Activated CD8-positive, alpha-beta memory T cell treated with anti-CD3 and anti-CD28 coated beads, Interleukin-2, amount 10 ng/mL, durations not matched to agents 7 days and 5 days (primary cell): Measurements from ENCODE around the gene ZCCHC18. TPM values are rescaled to one million over a fixed set of nuclear protein-coding genes. Genes with fewer than 3 reads are reported as not detected.
"Not testable (repeated sequence)": the region's sequence is repeated elsewhere in the genome, so short reads cannot be mapped to it uniquely, and the experiment has no call there.

Source experiments
- ATAC-seq: fragments of 150-1000 bp; cut with Tn5 transposase; one replicate; pipeline ENCODE4 v1.10.0; 2021; ENCODE audit warnings: moderate library complexity
- CTCF ChIA-PET: fragments of 350-600 bp; sonication (Branson Sonifier 250); formaldehyde crosslinking; loops from one replicate; lab custom pipeline; 2021; ENCODE audit warnings: antibody characterized with exemption; lab: Charles Lee
- DNase-seq: peaks from one replicate; pipeline ENCODE4 v3.0.0-alpha.2; 2020
- H3K27ac Mint-ChIP-seq: one replicate; pipeline ENCODE4 v1.8.0; 2021; ENCODE audit warnings: mild to moderate bottlenecking, mixed read lengths
- H3K27me3 Mint-ChIP-seq: one replicate; pipeline ENCODE4 v1.8.0; 2021; ENCODE audit warnings: mixed read lengths
- H3K36me3 Mint-ChIP-seq: one replicate; pipeline ENCODE4 v1.8.0; 2021; ENCODE audit warnings: mild to moderate bottlenecking, mixed read lengths
- H3K4me1 Mint-ChIP-seq: one replicate; pipeline ENCODE4 v1.8.0; 2021; ENCODE audit warnings: mixed read lengths
- H3K4me3 Mint-ChIP-seq: one replicate; pipeline ENCODE4 v1.8.0; 2021; ENCODE audit warnings: mild to moderate bottlenecking, moderate library complexity, mixed read lengths
- H3K9me3 Mint-ChIP-seq: one replicate; pipeline ENCODE4 v1.8.0; 2022; ENCODE audit warnings: low read depth, mixed read lengths
- total RNA-seq, 2 experiments: library from RNA; stranded (reverse); gene quantifications; one replicate each; pipeline ENCODE4 v1.2.3, GENCODE V29; 2021

ZCCHC18 gene
- total RNA-seq, 2 experiments from 2014 or later = 3.3 to 3.9 TPM

DNA sequence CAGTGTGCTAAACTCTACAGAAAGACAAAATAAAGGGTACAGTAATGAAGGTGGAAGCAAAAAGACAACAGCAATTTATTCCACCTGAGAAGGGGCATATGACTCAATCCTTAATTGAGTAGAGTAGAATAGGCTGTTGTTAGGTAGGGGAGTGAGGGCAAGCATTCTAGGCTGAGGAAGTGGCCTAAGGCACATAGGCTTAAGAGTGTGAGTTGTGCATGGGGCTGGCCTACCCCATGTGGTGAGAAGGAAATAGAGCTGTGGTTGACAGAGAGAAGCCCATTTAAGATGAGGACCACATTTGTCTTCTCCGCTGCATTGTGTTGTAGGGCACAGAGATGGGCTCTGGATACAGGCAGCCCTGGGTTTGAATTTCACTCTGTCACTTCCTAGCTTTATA, 3.4 kb upstream of the ZCCHC18 start:
- peak overlapping the region; percentile 89 for H3K27ac Mint-ChIP-seq
- CTCF ChIA-PET = interaction anchor here (0.7 to 1.6 kb wide), 2 partner anchors 14 to 17 kb away, joined by 3 to 5 read pairs; no protein-coding TSS in a partner anchor
- no peaks in the 10 kb centered on the region for H3K9me3 Mint-ChIP-seq
- H3K27me3 Mint-ChIP-seq = no peaks in the 10 kb centered on the region
- H3K4me1 Mint-ChIP-seq = peaks cover 42% of the 10 kb centered on the region
- H3K4me3 Mint-ChIP-seq = peak overlapping the region; percentile 40
- no peaks in the 10 kb centered on the region for H3K36me3 Mint-ChIP-seq
- peak; percentile 62 for DNase-seq
- peak; percentile 31 for ATAC-seq

DNA sequence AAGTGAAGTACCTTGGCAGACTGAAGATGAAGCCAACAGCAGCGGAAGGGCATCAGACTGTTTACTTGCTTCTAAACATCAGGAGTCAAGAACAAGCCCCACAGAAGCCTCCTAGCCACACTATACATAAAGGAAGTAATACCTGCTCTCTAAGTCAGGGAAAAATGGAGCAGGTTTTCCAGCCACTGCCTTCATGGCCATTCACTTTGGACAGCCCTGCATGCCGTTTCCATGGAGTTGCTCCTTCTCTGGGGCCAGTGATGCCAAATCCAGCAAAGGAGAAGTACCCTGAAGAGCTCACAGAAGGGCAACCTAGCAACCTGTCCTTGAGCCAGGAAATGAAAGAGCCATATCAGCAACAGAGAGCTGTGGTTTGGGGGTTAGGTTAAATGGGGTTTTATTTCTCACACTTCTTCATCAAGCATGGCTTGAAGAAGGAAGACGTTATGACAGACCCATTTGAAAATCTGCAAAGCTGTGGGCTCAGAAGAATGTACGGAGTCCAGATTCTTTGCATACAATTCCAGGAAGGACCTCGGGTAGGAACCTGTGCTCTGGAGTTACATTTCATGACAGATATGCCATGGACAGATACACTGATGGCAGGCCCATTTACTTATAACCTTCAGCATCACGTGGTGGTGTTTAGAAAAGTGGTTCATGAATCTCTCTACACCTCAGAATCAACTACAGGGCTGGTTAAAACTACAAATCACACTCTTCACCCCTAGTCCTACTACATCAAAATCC, 1.7 kb upstream of the ZCCHC18 start:
- not testable (repeated sequence) for H3K27me3 Mint-ChIP-seq, H3K9me3 Mint-ChIP-seq, H3K36me3 Mint-ChIP-seq
- ATAC-seq (peak; percentile 43), DNase-seq (peak; percentile 41)
- H3K27ac Mint-ChIP-seq = peak overlapping the region; percentile 89
- H3K4me3 Mint-ChIP-seq = peak overlapping the region; percentile 78
- peaks cover 42% of the 10 kb centered on the region for H3K4me1 Mint-ChIP-seq
- CTCF ChIA-PET = interaction anchor here (1.3 to 3.4 kb wide), 2 partner anchors 46 to 55 kb away, joined by 3 to 12 read pairs; partner anchors contain the start of gene SLC25A53

DNA sequence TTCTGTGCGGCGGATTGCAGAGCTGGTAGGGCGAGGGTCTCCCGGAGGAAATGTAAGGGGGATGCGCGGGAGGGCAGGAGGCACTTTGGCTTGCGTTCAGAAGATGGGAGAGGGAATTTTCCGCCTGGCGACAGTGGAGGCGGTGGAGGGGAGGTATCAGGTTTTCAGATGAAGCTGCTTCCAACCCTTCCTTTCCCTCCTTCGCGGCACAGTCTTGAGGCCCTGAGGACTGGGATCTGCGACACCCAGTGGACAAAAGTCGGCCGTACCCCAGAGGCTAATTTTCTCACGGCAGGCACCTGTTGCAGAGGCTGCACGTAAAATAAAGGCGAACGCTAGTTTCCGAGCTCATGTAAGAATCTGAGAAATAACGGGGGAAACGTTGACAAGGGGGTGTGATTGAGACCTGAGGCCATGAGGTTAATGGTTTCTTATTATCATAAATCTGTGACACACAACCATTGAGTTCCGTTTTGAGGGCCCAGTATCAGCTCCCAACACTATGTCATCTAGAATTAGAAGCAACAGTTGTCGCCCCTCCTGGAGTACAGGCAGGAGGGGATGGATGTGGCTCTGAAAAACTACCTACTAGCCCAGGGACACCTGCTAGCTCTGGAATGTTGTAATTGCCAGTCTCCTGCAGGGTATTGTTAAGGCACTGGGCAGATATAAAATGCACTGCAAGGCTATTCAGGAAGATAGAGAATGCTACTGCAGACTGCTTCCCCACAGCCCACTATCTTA, 1.1 kb downstream of the ZCCHC18 start:
- no peaks in the 10 kb centered on the region for H3K9me3 Mint-ChIP-seq
- CTCF ChIA-PET = interaction anchor here (0.9 to 3.4 kb wide), 9 partner anchors 10 to 195 kb away, joined by 3 to 25 read pairs (median 8); partner anchors contain the start of genes FAM199X and SLC25A53
- ATAC-seq (peak; percentile 57), DNase-seq (peak; percentile 74)
- peak overlapping the region; percentile 78 for H3K4me3 Mint-ChIP-seq
- H3K27ac Mint-ChIP-seq = peak overlapping the region; percentile 89
- H3K36me3 Mint-ChIP-seq = no peaks in the 10 kb centered on the region
- H3K4me1 Mint-ChIP-seq = peaks cover 47% of the 10 kb centered on the region
- H3K27me3 Mint-ChIP-seq = no peaks in the 10 kb centered on the region

DNA sequence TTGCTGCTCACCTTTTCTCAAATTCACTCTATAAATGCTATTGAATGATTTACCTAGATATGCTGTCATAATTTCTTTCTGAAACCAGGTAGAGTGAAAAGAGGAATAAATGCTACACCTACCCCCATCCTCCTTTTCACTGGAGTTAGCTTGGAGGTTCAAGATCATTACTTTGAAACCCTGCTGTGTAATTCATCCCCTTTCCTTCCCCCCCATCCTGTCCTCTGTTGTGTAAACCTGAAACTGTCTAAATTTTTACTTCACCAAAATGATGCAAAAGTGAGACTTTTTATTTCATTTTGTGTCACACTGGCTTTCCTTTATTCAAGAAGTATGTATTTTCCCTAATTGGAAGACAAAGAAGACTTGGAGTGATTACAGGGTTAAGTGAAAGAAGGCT, 5.4 kb downstream of the ZCCHC18 start:
- Mint-ChIP-seq H3K4me1 (peaks cover 31% of the 10 kb centered on the region), H3K27me3 (no peaks in the 10 kb centered on the region), H3K27ac (no peak overlapping the region), H3K4me3 (no peak overlapping the region), H3K9me3 (no peaks in the 10 kb centered on the region), H3K36me3 (no peaks in the 10 kb centered on the region)
- CTCF ChIA-PET = no interaction called here
- DNase-seq (no peak), ATAC-seq (no peak)

DNA sequence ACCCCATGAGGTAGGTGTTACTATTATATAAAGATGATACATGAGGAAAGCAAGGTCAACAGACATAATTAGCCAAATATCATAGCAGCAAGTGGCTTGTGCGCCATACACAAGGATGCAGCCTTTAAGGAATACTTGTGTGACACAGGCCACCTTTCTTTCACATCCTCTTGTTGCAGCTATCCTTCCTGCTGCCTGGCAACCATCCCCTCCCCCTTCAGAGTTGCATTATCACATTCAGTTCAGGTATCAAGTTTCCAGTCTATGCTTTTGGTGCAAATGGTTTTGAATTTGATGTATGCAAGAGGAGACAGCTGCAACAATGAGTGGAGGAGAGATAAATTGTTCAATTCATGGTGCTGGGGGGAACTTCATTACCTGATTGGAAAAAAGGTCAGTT, 6.4 kb downstream of the ZCCHC18 start:
- Mint-ChIP-seq H3K36me3 (no peaks in the 10 kb centered on the region), H3K4me1 (peaks cover 34% of the 10 kb centered on the region), H3K27me3 (no peaks in the 10 kb centered on the region), H3K27ac (no peak overlapping the region), H3K4me3 (no peak overlapping the region), H3K9me3 (no peaks in the 10 kb centered on the region)
- no peak for DNase-seq
- CTCF ChIA-PET = no interaction called here
- ATAC-seq = no peak

DNA sequence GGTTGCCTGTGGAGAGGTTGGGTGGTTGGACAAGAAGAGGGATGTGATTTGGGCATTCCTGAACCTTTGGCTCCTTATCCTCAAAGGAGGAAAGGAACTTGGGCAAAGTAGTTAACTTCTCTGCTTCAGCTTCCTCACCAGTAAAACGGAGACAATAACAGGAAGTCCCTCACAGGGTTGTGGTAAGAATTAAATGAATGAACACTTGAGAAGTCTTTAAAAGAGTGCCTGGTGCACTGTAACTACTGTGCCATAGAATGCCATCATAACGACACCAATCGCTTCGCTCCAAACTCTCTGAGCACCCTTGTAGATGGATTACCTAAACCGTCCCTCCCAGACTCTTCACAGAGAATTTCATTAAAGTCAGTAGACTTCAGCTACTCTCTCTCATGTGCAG, 10.5 kb downstream of the ZCCHC18 start:
- Mint-ChIP-seq H3K27me3 (no peaks in the 10 kb centered on the region), H3K9me3 (no peaks in the 10 kb centered on the region), H3K4me1 (peaks cover 32% of the 10 kb centered on the region), H3K27ac (peak overlapping the region; percentile 80), H3K4me3 (peak overlapping the region; percentile 25), H3K36me3 (no peaks in the 10 kb centered on the region)
- DNase-seq (no peak), ATAC-seq (peak; percentile 83)
- CTCF ChIA-PET = interaction anchor here (0.7 to 3.2 kb wide), 6 partner anchors 9 to 205 kb away, joined by 3 to 10 read pairs (median 6); partner anchors contain the start of gene ZCCHC18

DNA sequence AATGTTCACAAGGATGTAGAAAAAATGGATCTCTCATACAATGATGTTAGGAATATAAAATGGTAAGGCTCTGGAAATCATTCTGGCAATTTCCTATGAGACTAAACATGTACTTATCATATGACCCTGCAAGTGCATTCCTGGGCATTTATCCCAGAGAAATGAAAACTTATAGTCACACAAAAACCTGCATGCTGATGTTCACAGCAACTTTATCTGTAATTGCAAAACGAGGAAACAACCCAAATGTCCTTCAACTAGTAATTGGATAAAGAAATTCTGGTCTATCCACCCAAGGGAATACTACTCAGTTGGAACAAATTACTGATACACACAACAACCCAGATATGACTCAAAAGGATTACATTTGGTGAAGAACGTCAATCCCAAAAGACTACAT, 14.5 kb downstream of the ZCCHC18 start:
- no peak overlapping the region for H3K27ac Mint-ChIP-seq
- peaks cover 2% of the 10 kb centered on the region for H3K36me3 Mint-ChIP-seq
- H3K9me3 Mint-ChIP-seq = no peaks in the 10 kb centered on the region
- DNase-seq = no peak
- no peaks in the 10 kb centered on the region for H3K27me3 Mint-ChIP-seq
- ATAC-seq = no peak
- H3K4me1 Mint-ChIP-seq = peaks cover 19% of the 10 kb centered on the region
- CTCF ChIA-PET = interaction anchor here (1.0 kb wide), 1 partner anchor 13 kb away, joined by 3 read pairs; no protein-coding TSS in a partner anchor
- no peak overlapping the region for H3K4me3 Mint-ChIP-seq

DNA sequence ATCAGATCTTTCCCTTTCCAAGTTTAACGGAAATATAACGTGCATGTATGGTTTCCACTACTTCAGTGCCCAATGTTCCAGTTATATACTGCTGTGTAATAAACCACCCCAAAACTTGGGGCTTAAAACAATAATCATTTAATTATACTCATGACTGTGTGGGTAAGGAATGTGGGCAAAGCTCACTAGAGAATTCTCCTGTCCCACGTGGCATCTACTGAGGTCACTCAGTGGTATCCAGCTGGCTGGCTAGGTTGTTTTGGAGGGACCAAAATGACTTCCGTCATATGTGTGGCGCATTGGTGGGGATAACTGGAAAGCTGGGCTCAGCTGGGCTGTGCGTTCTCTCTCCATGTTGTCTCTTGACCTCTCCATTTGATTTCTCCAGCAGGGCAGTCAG, 18.5 kb downstream of the ZCCHC18 start:
- Mint-ChIP-seq H3K4me1 (peaks cover 17% of the 10 kb centered on the region), H3K27me3 (no peaks in the 10 kb centered on the region), H3K4me3 (no peak overlapping the region), H3K27ac (no peak overlapping the region), H3K36me3 (peaks cover 2% of the 10 kb centered on the region), H3K9me3 (no peaks in the 10 kb centered on the region)
- DNase-seq (no peak), ATAC-seq (no peak)
- CTCF ChIA-PET = interaction anchor here (2.7 kb wide), 1 partner anchor 17 kb away, joined by 7 read pairs; no protein-coding TSS in a partner anchor

- peak overlapping the region; percentile 61 for H3K27ac Mint-ChIP-seq
- no peaks in the 10 kb centered on the region for H3K36me3 Mint-ChIP-seq
- no peaks in the 10 kb centered on the region for H3K9me3 Mint-ChIP-seq
- ATAC-seq (no peak), DNase-seq (no peak)
- no peak overlapping the region for H3K4me3 Mint-ChIP-seq
- H3K4me1 Mint-ChIP-seq = peaks cover 22% of the 10 kb centered on the region
- CTCF ChIA-PET = interaction anchor here (1.0 kb wide), 1 partner anchor 31 kb away, joined by 3 read pairs; the partner anchor contains the start of gene FAM199X
- H3K27me3 Mint-ChIP-seq = no peaks in the 10 kb centered on the region
Measured at GRCh38 chrX:104134583-104135261, 22.4 kb downstream of the ZCCHC18 start.

- ATAC-seq = no peak
- H3K4me3 Mint-ChIP-seq = no peak overlapping the region
Measured at GRCh38 chrX:104135677-104136076, 23.4 kb downstream of the ZCCHC18 start.

GRCh38 chrX:104136241-104137019, 24.1 kb downstream of the ZCCHC18 start:
- Mint-ChIP-seq H3K27me3 (no peaks in the 10 kb centered on the region), H3K4me3 (no peak overlapping the region), H3K27ac (no peak overlapping the region), H3K4me1 (peaks cover 22% of the 10 kb centered on the region), H3K9me3 (no peaks in the 10 kb centered on the region), H3K36me3 (no peaks in the 10 kb centered on the region)
- ATAC-seq = peak; percentile 74
- DNase-seq = peak; percentile 60
- CTCF ChIA-PET = interaction anchor here (0.7 to 2.2 kb wide), 9 partner anchors 11 to 305 kb away, joined by 3 to 10 read pairs (median 6); partner anchors contain the start of gene RAB9B

More at GRCh38 chrX:104135677-104136076, 23.4 kb downstream of the ZCCHC18 start:
- H3K9me3 Mint-ChIP-seq = no peaks in the 10 kb centered on the region
- peaks cover 22% of the 10 kb centered on the region for H3K4me1 Mint-ChIP-seq
- H3K36me3 Mint-ChIP-seq = no peaks in the 10 kb centered on the region
- H3K27ac Mint-ChIP-seq = peak overlapping the region; percentile 17
- H3K27me3 Mint-ChIP-seq = no peaks in the 10 kb centered on the region
- CTCF ChIA-PET = interaction anchor here (0.7 to 2.2 kb wide), 9 partner anchors 11 to 304 kb away, joined by 3 to 10 read pairs (median 6); partner anchors contain the start of genes FAM199X and RAB9B
- DNase-seq = no peak

GRCh38 chrX:104137496-104137895, 25.2 kb downstream of the ZCCHC18 start:
- ATAC-seq = no peak
- H3K4me1 Mint-ChIP-seq = peaks cover 22% of the 10 kb centered on the region
- H3K4me3 Mint-ChIP-seq = no peak overlapping the region
- no peaks in the 10 kb centered on the region for H3K27me3 Mint-ChIP-seq
- H3K9me3 Mint-ChIP-seq = no peaks in the 10 kb centered on the region
- DNase-seq = no peak
- H3K27ac Mint-ChIP-seq = no peak overlapping the region
- H3K36me3 Mint-ChIP-seq = no peaks in the 10 kb centered on the region
- CTCF ChIA-PET = interaction anchor here (0.9 to 2.2 kb wide), 4 partner anchors 12 to 292 kb away, joined by 3 to 10 read pairs (median 6); no protein-coding TSS in a partner anchor
